Ovary (tissue), 3 donors: Measurements from ENCODE around the gene INMT.

Source experiments
- POLR2A ChIP-seq: fragments of 450-650 bp; IDR thresholded peaks from one replicate; pipeline ENCODE4 v1.6.1; 2017; ENCODE audit warnings: antibody characterized with exemption, mild to moderate bottlenecking, moderate library complexity
- TF ChIP-seq, protein P1 (sequence below), 3 donors: fragments of 450-650 bp in 2 of 3; fragments of 200-600 bp in 1 of 3; IDR thresholded peaks; one replicate each; pipeline versions ENCODE4 v1.5.1 to v1.8.0; 2016 to 2022; ENCODE audit warnings: antibody characterized with exemption in 3 of 3, mild to moderate bottlenecking in 1 of 3
- donor health status: DM: no; HTN: no; CAD: no.

DNA sequence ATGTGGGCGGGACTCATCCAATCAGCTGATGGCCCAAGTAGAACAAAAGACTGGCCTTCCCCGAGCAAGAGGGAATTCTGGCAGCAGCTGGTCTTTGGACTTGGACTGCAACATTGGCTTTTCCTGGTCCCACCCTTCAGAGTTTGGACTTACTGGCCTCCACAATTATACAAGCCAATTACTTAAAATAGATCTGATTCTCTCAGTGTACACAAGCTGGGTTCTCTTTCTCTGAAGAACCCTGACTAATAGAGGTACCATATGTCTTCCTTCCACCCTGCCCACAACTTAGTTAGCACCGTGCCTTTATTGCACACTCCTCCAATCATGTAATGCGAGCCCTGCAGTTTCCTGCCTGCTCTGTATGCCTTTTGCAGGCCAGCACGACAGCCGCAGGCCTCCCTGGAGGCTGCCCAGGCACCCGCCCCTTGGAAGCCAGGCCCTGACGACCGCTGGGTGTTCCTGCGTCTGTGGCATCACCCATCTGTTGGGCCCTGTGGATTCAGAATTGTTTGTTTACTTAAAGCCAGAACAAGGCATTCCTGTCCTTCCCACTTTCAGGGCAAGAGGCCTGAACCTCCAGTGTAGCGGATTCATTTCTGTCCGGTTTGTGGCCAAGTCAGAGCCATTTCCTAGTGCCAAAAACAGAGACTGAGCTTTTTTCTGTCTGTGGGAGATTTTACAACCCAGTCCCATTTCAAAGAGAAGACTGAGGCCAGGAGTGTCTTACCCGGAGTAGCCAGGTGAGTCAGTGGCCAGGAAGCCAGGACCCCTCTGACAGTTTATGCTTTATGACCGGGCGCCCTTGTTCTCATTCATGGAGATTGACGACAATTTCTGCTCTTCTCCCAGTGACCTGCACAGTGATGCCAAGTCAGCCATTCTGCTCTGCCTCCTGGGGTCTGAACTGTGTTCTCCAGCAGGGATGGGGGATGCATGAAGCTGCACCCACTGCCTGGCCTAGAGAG lies 968 bp upstream of the INMT start:
- TF ChIP-seq, protein P1, sequence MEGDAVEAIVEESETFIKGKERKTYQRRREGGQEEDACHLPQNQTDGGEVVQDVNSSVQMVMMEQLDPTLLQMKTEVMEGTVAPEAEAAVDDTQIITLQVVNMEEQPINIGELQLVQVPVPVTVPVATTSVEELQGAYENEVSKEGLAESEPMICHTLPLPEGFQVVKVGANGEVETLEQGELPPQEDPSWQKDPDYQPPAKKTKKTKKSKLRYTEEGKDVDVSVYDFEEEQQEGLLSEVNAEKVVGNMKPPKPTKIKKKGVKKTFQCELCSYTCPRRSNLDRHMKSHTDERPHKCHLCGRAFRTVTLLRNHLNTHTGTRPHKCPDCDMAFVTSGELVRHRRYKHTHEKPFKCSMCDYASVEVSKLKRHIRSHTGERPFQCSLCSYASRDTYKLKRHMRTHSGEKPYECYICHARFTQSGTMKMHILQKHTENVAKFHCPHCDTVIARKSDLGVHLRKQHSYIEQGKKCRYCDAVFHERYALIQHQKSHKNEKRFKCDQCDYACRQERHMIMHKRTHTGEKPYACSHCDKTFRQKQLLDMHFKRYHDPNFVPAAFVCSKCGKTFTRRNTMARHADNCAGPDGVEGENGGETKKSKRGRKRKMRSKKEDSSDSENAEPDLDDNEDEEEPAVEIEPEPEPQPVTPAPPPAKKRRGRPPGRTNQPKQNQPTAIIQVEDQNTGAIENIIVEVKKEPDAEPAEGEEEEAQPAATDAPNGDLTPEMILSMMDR (IDR thresholded peaks at IDR 0.05), result no peak
- no peak for TF ChIP-seq POLR2A
